HL-60 (cell line): ENCODE data around the gene OR51B6.

Experiments
- POLR2AphosphoS5 ChIP-seq: IDR thresholded peaks from 2 replicates; pipeline ENCODE4 v1.6.1; 2012; ENCODE audit warnings: low read depth
- REST ChIP-seq: IDR thresholded peaks from 2 replicates; pipeline ENCODE4 v1.6.1; 2012; ENCODE audit warnings: low read depth; ENCODE audit not compliant: insufficient replicate concordance
- TF ChIP-seq, protein P1 (sequence below): IDR thresholded peaks from one replicate; pipeline ENCODE4 v1.5.1; 2011; ENCODE audit warnings: low read length, control low read depth, inconsistent platforms; ENCODE audit not compliant: insufficient read depth

DNA sequence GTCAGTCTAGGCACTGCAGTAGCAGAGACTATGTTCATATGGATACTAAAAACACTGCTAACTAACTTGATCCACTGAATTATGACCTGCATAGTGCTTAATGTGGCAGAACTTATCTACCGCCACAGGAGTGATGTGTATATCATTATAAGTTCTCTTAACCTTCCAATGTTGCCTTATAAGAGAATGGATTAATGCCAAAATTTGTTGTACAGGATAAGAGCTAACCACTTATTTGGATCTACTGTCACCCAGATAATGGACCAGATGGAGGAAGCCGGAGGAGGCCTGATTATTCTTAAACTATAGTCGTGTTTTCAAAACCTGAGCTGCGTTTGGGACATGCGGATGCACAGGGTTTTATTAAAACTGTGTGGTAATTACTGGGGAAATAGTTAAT is 47.7 kb upstream of the OR51B6 start:
- no peak for TF ChIP-seq POLR2AphosphoS5
- TF ChIP-seq, protein P1, sequence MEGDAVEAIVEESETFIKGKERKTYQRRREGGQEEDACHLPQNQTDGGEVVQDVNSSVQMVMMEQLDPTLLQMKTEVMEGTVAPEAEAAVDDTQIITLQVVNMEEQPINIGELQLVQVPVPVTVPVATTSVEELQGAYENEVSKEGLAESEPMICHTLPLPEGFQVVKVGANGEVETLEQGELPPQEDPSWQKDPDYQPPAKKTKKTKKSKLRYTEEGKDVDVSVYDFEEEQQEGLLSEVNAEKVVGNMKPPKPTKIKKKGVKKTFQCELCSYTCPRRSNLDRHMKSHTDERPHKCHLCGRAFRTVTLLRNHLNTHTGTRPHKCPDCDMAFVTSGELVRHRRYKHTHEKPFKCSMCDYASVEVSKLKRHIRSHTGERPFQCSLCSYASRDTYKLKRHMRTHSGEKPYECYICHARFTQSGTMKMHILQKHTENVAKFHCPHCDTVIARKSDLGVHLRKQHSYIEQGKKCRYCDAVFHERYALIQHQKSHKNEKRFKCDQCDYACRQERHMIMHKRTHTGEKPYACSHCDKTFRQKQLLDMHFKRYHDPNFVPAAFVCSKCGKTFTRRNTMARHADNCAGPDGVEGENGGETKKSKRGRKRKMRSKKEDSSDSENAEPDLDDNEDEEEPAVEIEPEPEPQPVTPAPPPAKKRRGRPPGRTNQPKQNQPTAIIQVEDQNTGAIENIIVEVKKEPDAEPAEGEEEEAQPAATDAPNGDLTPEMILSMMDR: no peak
- TF ChIP-seq REST: no peak
